HL-60/S4 (cell line): ENCODE data around the gene SHROOM4.

Source experiments
- in situ Hi-C: fragments of 300-500 bp; cut with MboI; formaldehyde crosslinking; loops from 2 replicates; pipeline ENCODE4 v1.14.3; 2022; ENCODE audit warnings: low sequenced_read_pairs

SHROOM4 gene

GRCh38 chrX:50622751-50623150, 191.2 kb downstream of the SHROOM4 start:
- in situ Hi-C loops: no loop called here

DNA sequence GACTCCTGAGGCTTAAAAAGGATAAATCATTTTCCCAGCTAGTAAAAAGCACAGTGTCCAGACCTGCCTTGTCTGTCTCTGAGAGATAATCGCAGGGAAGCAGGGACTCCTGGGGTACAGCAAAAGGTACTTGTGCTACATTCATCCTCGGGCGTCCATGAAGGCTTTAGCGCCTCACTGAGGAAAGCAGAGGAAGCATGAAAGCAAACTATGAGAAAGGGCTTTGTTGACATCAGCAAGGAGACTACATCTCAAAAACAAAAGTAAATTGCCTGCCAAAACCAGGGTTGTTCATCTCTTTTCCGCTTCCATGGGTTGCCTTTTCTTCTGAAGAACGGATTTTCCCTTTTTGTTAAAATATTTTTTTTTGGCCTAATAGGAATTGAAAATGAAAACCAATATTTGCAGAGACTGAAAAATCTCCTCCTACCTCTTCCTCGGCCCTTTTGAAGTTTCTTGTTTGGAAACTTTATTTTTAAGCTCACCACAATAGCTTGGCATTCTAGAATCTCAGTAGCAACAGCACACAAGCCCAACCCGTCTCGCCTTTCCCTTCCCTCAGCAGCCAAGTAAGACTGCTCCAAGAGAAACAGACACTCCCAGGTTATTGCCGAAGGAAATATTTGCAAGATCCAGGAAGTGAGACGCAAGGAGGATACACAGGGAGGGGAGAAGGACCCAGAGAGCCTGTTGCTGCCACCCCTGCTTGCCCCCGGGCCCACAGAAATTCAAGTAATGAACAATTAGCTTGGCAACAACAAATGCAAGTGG, 195.0 kb downstream of the SHROOM4 start:
- in situ Hi-C loops: no loop called here

DNA sequence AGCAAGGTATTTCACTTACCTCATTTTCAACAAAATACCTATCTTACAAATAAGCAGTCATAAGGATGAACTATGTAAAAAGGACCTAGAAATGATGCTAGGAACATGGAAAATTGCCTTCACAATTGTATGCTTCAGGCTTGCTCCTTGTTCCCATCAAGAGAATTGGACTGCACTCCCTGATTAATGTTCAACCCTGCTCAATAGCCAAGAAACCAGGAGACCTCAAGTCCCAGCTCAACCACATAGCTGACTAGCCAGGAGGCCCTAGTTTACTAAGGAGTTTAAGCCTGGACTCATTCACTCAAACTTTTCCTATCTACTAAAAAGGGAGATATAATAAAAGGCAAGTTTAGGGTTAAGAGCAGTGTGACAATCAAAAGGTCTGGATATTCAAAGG, 196.8 kb downstream of the SHROOM4 start:
- in situ Hi-C loops: no loop called here

- in situ Hi-C loops: no loop called here
Measured at GRCh38 chrX:50615570-50616158, 198.3 kb downstream of the SHROOM4 start.

DNA sequence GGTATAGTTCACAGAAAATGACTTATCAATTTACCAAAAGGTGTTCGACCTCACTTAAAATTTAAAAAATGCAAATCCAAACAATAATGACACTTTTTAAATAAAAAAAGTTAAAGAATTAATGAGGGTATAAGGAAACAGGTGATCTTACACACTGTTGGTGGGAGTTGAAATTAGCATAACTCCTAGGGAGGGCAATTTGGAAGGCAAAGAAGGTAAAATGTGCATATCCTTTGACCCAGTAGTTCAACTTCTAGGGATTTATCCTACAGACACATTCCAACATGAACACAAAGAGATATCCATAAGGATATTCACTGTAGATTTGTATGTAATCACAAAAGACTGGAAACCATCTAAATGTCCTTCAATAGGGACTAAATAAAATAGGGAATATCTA, 199.5 kb downstream of the SHROOM4 start:
- in situ Hi-C loops: no loop called here

DNA sequence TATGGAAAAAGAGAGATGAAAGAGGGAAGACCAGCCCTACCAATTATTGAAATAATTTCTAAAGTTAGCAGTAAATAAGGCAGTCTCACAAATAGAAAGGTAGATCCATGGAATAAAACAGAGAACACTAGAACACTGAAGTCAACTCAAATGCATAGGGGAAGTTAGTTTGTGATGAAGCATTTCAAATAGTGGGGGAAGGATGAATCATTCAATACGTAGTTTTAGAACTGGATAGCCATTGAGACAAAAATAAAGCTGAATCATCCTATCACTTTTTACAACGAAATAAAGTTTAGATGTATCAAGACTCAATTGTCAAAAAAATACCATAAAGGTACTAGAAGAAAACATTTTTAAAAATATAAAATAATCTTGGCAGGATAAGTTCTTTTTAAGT, 200.1 kb downstream of the SHROOM4 start:
- in situ Hi-C loops: no loop called here

DNA sequence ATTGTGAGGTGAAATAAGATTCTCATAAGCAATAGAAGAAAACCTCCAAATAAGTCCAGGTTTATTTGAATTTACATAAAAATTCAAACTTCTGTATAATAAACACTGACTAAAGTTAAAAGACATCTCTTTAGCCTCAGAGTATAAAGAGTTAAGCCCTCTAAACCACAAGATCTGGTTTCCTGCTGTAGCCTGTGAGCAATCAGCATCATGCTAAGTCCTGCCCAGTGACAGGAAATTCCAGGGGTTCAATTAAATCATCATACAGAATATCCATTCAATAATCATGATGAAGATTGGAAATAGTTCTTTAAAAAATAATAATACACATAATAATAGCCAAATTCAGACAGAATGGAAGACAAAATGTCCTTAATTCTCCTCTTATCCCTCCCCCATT, 204.2 kb downstream of the SHROOM4 start:
- in situ Hi-C loops: no loop called here

GRCh38 chrX:50606300-50606950, 207.6 kb downstream of the SHROOM4 start:
- in situ Hi-C loops: no loop called here

DNA sequence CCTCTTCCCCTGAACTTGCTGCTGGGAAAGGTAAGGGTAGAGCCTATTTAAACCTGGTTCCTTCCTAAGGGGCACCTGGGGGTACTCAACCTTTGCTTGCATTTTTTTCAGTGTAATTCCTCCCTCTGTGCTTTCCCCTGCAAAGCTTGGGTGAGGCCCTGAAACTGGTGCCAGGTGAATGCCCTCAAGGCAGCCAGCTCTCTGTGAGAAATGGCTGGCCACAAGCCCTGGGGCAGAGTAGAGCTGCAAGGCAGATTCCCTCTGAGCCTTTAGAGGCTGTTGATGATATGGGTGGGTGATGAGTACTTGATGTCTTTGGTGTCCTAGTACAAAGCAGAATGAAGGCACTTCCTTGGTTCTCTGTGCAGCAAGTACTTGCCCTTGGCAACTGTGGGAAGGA, 217.9 kb downstream of the SHROOM4 start:
- in situ Hi-C loops: loop anchor here (25.0 kb wide), 2 partner anchors 509 to 684 kb away; partner anchors contain the start of gene CLCN5

DNA sequence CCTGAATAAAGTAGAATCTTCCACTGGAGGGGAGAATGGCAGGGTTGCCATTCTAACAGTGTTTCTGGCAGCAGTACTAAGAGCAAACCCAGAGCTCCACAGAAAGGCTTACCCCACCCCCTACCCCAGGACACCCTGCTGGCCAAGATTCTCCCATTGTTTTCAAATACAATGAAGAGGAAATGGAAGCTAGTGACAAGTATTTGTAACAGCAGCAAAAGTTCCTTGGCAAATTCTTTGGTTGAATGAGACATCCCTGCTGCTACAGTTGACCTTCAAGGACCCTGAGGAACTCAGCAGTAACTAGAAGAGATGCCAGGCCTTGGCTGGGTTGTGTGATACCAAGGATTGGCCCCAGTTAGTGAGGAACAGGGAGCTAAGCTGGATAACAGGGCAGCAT, 219.2 kb downstream of the SHROOM4 start:
- in situ Hi-C loops: loop anchor here (25.0 kb wide), 2 partner anchors 507 to 682 kb away; partner anchors contain the start of gene CLCN5

- in situ Hi-C loops: loop anchor here (25.0 kb wide), 2 partner anchors 500 to 675 kb away; partner anchors contain the start of gene CLCN5
Measured at GRCh38 chrX:50586980-50587379, 227.0 kb downstream of the SHROOM4 start.

GRCh38 chrX:50586407-50586806, 227.6 kb downstream of the SHROOM4 start:
- in situ Hi-C loops: loop anchor here (25.0 kb wide), 2 partner anchors 499 to 674 kb away; partner anchors contain the start of gene CLCN5

- in situ Hi-C loops: loop anchor here (25.0 kb wide), 2 partner anchors 494 to 669 kb away; partner anchors contain the start of gene CLCN5
Measured at GRCh38 chrX:50581405-50581804, 232.6 kb downstream of the SHROOM4 start.

GRCh38 chrX:50579955-50580354, 234.0 kb downstream of the SHROOM4 start:
- in situ Hi-C loops: loop anchor here (25.0 kb wide), 2 partner anchors 493 to 668 kb away; partner anchors contain the start of gene CLCN5

DNA sequence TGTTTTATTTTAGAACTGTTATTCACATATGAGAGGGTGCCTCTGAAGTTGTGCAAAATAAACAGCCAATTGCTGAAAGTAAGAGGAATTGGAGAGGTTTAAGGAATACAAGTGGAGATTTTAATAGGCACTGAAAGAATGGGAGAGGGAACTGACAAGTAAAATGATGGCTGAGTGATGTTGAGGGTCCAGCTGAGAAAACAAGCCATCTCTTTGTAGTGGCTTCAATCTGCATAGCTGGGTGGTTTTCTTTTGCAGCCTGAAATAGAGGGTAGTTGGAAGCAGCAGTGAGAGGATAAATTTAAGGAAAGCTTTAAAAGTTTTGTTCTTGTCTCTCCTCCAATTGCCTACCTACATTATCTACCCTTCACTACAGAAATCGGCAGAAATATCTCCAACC, 236.7 kb downstream of the SHROOM4 start:
- in situ Hi-C loops: loop anchor here (25.0 kb wide), 2 partner anchors 490 to 665 kb away; partner anchors contain the start of gene CLCN5

- in situ Hi-C loops: no loop called here
Measured at GRCh38 chrX:50567636-50568035, 246.4 kb downstream of the SHROOM4 start.

DNA sequence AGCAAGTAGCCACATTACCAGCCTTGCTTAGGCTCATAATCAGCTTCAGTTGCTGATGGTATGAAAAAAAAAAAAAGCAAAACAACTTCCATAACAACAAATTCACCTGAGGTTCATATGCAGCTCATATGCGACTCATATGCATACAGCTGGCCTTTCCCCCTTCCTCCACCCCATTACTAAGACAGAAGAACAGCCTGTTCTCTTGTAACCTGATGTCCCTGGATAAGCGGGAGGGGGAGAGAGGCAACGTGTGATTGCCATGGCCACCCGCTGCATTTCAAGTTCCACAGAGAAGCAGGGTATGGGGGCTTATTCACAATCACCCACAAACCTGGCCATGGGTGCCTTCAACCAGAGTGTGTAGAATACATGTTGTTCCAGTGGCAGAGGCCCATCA, 248.3 kb downstream of the SHROOM4 start:
- in situ Hi-C loops: no loop called here
